Activated naive CD8-positive, alpha-beta T cell treated with anti-CD3 and anti-CD28 coated beads, Interleukin-2, amount 10 ng/mL, durations not matched to agents 7 days and 5 days (primary cell): ENCODE measurements around the gene BMAL1. TPM values are rescaled to one million over a fixed set of nuclear protein-coding genes. Genes with fewer than 3 reads are reported as not detected.
A peak's percentile ranks its signal among the peaks of the same experiment; 100 is the strongest.
"Not testable (repeated sequence)": the region's sequence is repeated elsewhere in the genome, so short reads cannot be mapped to it uniquely, and the experiment has no call there.

Experiments used
- ATAC-seq: fragments of 150-1000 bp; cut with Tn5 transposase; one replicate; pipeline ENCODE4 v1.10.0; 2021; ENCODE audit warnings: low read depth, moderate library complexity
- POLR2A ChIA-PET: fragments of 350-600 bp; sonication (Branson Sonifier 250); formaldehyde crosslinking; loops from one replicate; lab custom pipeline; 2021; ENCODE audit warnings: antibody characterized with exemption; lab: Charles Lee
- DNase-seq: peaks from one replicate; pipeline ENCODE4 v3.0.0; 2021
- H3K27ac Mint-ChIP-seq: one replicate; pipeline ENCODE4 v1.8.0; 2022; ENCODE audit warnings: mild to moderate bottlenecking, mixed read lengths
- H3K27me3 Mint-ChIP-seq: one replicate; pipeline ENCODE4 v1.8.0; 2022; ENCODE audit warnings: mild to moderate bottlenecking, moderate library complexity, mixed read lengths
- H3K36me3 Mint-ChIP-seq: one replicate; pipeline ENCODE4 v1.8.0; 2021; ENCODE audit warnings: mild to moderate bottlenecking, mixed read lengths
- H3K4me1 Mint-ChIP-seq: one replicate; pipeline ENCODE4 v1.8.0; 2021; ENCODE audit warnings: mixed read lengths
- H3K4me3 Mint-ChIP-seq: one replicate; pipeline ENCODE4 v1.8.0; 2022; ENCODE audit warnings: mild to moderate bottlenecking, moderate library complexity, mixed read lengths
- H3K9me3 Mint-ChIP-seq: one replicate; pipeline ENCODE4 v1.8.0; 2021; ENCODE audit warnings: mixed read lengths
- total RNA-seq, 2 experiments: library from RNA; stranded (reverse); gene quantifications; one replicate each; pipeline ENCODE4 v1.2.3, GENCODE V29; 2021

BMAL1 gene
- total RNA-seq, 2 experiments from 2014 or later = 76.8 to 83.3 TPM

DNA sequence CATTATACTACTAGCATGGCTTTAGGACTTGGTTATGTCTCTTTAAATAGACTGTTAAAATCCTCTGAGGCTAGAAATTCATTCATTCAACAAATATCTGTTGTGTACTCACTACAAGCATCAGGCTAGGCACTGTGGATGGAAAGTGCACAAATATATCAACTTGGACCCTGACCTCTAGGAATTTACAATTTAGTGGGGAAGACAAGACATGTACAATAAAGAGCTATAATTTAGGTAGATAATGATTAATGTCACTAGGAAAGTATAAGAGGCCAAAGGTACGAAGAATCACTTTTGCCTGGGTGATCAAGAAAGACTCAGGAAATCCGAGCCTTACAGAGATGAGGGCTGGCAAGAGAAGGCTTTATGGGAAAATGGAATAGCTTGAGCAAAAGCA is 25.6 kb upstream of the BMAL1 start:
- Mint-ChIP-seq H3K4me1 (no peaks in the 10 kb centered on the region), H3K27me3 (peaks cover 9% of the 10 kb centered on the region), H3K4me3 (no peak overlapping the region), H3K36me3 (no peaks in the 10 kb centered on the region), H3K27ac (no peak overlapping the region), H3K9me3 (no peaks in the 10 kb centered on the region)
- DNase-seq = no peak
- POLR2A ChIA-PET = no interaction called here
- no peak for ATAC-seq

- Mint-ChIP-seq H3K36me3 (no peaks in the 10 kb centered on the region), H3K27me3 (peaks cover 7% of the 10 kb centered on the region), H3K4me3 (no peak overlapping the region), H3K9me3 (no peaks in the 10 kb centered on the region), H3K4me1 (no peaks in the 10 kb centered on the region), H3K27ac (no peak overlapping the region)
- DNase-seq (no peak), ATAC-seq (no peak)
- POLR2A ChIA-PET = no interaction called here
Measured at GRCh38 chr11:13252438-13252837, 25.2 kb upstream of the BMAL1 start.

- H3K4me3 Mint-ChIP-seq = no peak overlapping the region
- H3K36me3 Mint-ChIP-seq = no peaks in the 10 kb centered on the region
- DNase-seq (no peak), ATAC-seq (no peak)
- H3K4me1 Mint-ChIP-seq = peaks cover 12% of the 10 kb centered on the region
- no peak overlapping the region for H3K27ac Mint-ChIP-seq
- POLR2A ChIA-PET = no interaction called here
- no peaks in the 10 kb centered on the region for H3K9me3 Mint-ChIP-seq
- peaks cover 7% of the 10 kb centered on the region for H3K27me3 Mint-ChIP-seq
Measured at GRCh38 chr11:13256216-13256615, 21.4 kb upstream of the BMAL1 start.

DNA sequence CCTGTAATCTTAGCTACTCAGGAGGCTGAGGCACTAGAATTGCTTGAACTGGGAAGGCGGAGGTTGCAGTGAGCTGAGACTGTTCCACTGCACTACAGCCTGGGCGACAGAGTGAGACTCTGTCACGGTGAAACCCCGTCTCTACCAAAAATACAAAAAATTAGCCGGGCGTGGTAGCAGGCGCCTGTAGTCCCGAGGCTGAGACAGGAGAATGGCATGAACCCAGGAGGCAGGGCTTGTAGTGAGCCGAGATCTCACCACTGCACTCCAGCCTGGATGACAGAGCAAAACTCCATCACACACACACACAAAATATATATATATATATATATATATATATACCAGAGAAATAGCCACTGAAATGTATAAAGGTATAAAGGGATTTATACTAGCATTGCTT is 19.5 kb upstream of the BMAL1 start:
- H3K27me3 Mint-ChIP-seq, POLR2A ChIA-PET, H3K4me3 Mint-ChIP-seq, H3K9me3 Mint-ChIP-seq, H3K36me3 Mint-ChIP-seq, DNase-seq, ATAC-seq, H3K27ac Mint-ChIP-seq: not testable (repeated sequence)
- H3K4me1 Mint-ChIP-seq = peaks cover 12% of the 10 kb centered on the region

- Mint-ChIP-seq H3K4me1 (peaks cover 17% of the 10 kb centered on the region), H3K27me3 (peaks cover 7% of the 10 kb centered on the region), H3K36me3 (no peaks in the 10 kb centered on the region), H3K4me3 (no peak overlapping the region), H3K27ac (no peak overlapping the region), H3K9me3 (no peaks in the 10 kb centered on the region)
- ATAC-seq (no peak), DNase-seq (no peak)
- POLR2A ChIA-PET = no interaction called here
Measured at GRCh38 chr11:13258855-13259254, 18.7 kb upstream of the BMAL1 start.

DNA sequence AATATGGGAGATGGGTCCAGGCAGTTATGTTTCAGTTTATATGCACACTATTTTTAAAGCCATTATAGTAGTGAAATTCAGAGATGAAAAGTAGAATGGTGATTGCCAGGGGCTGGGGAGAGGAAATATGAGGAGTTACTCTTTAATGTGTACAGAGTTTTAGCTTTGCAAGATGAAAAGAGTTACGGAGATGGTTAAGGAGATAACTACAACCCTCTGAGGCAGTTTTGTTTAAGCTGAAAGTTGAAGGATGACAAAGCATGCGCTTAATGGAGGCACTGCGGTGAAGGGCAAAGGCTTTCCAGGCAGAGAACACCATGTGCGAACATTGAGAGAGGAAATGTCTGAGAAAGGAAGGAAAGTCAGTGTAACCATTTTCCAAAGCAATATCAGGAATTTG is 18.2 kb upstream of the BMAL1 start:
- peak overlapping the region; percentile 8 for H3K4me3 Mint-ChIP-seq
- peaks cover 8% of the 10 kb centered on the region for H3K27me3 Mint-ChIP-seq
- ATAC-seq = no peak
- H3K36me3 Mint-ChIP-seq = no peaks in the 10 kb centered on the region
- H3K27ac Mint-ChIP-seq = no peak overlapping the region
- peaks cover 17% of the 10 kb centered on the region for H3K4me1 Mint-ChIP-seq
- POLR2A ChIA-PET = no interaction called here
- DNase-seq = no peak
- no peaks in the 10 kb centered on the region for H3K9me3 Mint-ChIP-seq

- DNase-seq (no peak), ATAC-seq (no peak)
- no peak overlapping the region for H3K4me3 Mint-ChIP-seq
Measured at GRCh38 chr11:13260201-13260962, 17.2 kb upstream of the BMAL1 start.

GRCh38 chr11:13260963-13261588 is 16.5 kb upstream of the BMAL1 start:
- POLR2A ChIA-PET = interaction anchor here (0.6 to 0.7 kb wide), 2 partner anchors 15 to 77 kb away, joined by 3 read pairs; no protein-coding TSS in a partner anchor
- Mint-ChIP-seq H3K9me3 (no peaks in the 10 kb centered on the region), H3K36me3 (no peaks in the 10 kb centered on the region), H3K27me3 (peaks cover 21% of the 10 kb centered on the region), H3K4me3 (no peak overlapping the region), H3K4me1 (peaks cover 17% of the 10 kb centered on the region), H3K27ac (no peak overlapping the region)
- ATAC-seq (no peak), DNase-seq (no peak)

More at GRCh38 chr11:13260201-13260962, 17.2 kb upstream of the BMAL1 start:
- Mint-ChIP-seq H3K27me3 (peaks cover 14% of the 10 kb centered on the region), H3K27ac (no peak overlapping the region), H3K4me1 (peaks cover 17% of the 10 kb centered on the region), H3K36me3 (no peaks in the 10 kb centered on the region), H3K9me3 (no peaks in the 10 kb centered on the region)
- POLR2A ChIA-PET = interaction anchor here (0.6 kb wide), 1 partner anchor 14 kb away, joined by 3 read pairs; no protein-coding TSS in a partner anchor

GRCh38 chr11:13261591-13262061 is 16.0 kb upstream of the BMAL1 start:
- POLR2A ChIA-PET = interaction anchor here (0.7 kb wide), 1 partner anchor 77 kb away, joined by 3 read pairs; no protein-coding TSS in a partner anchor
- Mint-ChIP-seq H3K4me3 (no peak overlapping the region), H3K4me1 (peaks cover 17% of the 10 kb centered on the region), H3K27ac (no peak overlapping the region), H3K27me3 (peaks cover 25% of the 10 kb centered on the region), H3K9me3 (no peaks in the 10 kb centered on the region), H3K36me3 (no peaks in the 10 kb centered on the region)
- ATAC-seq = no peak
- DNase-seq = no peak

DNA sequence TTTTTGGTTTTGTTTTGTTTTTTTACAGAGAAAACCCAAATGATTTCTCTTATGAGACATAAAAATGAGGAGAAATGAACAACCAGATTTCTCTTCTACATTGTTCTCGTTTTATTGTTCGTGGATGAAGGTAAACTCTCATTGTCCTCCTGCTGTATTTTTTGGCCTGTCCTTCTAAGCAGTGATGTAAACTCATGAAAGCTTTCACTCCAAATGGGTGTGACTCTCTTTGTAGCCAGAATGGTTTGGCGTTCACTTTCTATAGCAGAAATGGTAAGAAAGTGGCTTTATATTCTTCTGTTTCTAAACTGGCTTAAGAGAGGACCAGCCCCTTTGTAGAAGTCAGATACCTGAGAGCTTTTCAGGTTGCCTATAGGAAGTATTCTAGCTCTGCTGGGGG is 15.5 kb upstream of the BMAL1 start:
- Mint-ChIP-seq H3K36me3 (no peaks in the 10 kb centered on the region), H3K27me3 (peaks cover 21% of the 10 kb centered on the region), H3K9me3 (no peaks in the 10 kb centered on the region), H3K4me3 (no peak overlapping the region), H3K4me1 (peaks cover 17% of the 10 kb centered on the region), H3K27ac (no peak overlapping the region)
- DNase-seq (no peak), ATAC-seq (no peak)
- POLR2A ChIA-PET = interaction anchor here (0.7 kb wide), 1 partner anchor 1959 kb away, joined by 3 read pairs; no protein-coding TSS in a partner anchor

DNA sequence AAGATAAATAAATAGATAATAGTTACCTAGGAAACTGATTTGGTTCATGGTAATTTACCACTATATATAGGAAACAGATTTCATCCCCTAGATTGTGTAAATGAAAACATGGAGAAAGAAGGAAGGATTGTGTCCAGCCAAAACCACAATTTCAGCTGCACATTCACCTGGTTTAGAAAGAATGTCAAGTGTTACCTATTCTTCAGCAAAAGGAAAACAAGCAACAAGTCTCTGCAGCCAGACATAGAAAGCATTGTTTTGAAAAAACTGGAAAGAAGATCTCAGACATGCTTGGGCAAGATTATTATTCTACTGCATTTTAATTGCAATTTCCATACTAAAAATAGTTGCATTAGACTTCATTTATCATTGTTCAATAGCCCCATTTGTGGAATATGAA is 8.8 kb upstream of the BMAL1 start:
- peaks cover 9% of the 10 kb centered on the region for H3K4me1 Mint-ChIP-seq
- ATAC-seq (no peak), DNase-seq (no peak)
- H3K4me3 Mint-ChIP-seq = no peak overlapping the region
- no peak overlapping the region for H3K27ac Mint-ChIP-seq
- peaks cover 54% of the 10 kb centered on the region for H3K27me3 Mint-ChIP-seq
- POLR2A ChIA-PET = no interaction called here
- H3K9me3 Mint-ChIP-seq = no peaks in the 10 kb centered on the region
- no peaks in the 10 kb centered on the region for H3K36me3 Mint-ChIP-seq

DNA sequence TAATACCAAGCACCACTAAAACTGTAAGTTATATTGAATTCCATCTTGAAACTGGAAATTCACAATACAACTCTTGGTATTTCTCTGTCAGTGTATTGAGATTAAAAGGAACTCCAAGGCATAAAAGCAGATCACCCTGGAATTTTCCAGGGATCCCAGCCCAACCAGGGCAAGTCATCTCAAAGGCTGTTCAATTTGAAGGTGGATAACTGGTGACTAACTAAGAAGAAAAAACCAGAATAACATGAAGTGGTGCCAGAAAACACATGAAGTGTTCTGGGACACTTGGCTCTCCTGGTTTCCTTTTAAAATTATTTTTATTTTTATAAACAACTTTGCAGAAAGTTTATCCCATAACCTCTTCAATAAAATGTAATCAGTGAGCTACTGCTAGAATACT is 7.8 kb upstream of the BMAL1 start:
- DNase-seq (no peak), ATAC-seq (no peak)
- H3K36me3 Mint-ChIP-seq = no peaks in the 10 kb centered on the region
- no peak overlapping the region for H3K4me3 Mint-ChIP-seq
- H3K9me3 Mint-ChIP-seq = no peaks in the 10 kb centered on the region
- POLR2A ChIA-PET = no interaction called here
- peaks cover 63% of the 10 kb centered on the region for H3K27me3 Mint-ChIP-seq
- H3K27ac Mint-ChIP-seq = no peak overlapping the region
- peaks cover 9% of the 10 kb centered on the region for H3K4me1 Mint-ChIP-seq

GRCh38 chr11:13271060-13271693 is 6.4 kb upstream of the BMAL1 start:
- ATAC-seq (no peak), DNase-seq (no peak)
- Mint-ChIP-seq H3K27ac (no peak overlapping the region), H3K27me3 (peaks cover 63% of the 10 kb centered on the region), H3K4me1 (peaks cover 11% of the 10 kb centered on the region), H3K4me3 (no peak overlapping the region), H3K36me3 (no peaks in the 10 kb centered on the region), H3K9me3 (no peaks in the 10 kb centered on the region)
- POLR2A ChIA-PET = no interaction called here
